D721Med (cell line): ENCODE data around the gene SLC50A1.

Source experiments
- DNase-seq: peaks from one replicate; pipeline ENCODE4 v3.0.0; 2011; ENCODE audit warnings: low spot score; ENCODE audit not compliant: insufficient read length
- FAIRE-seq: peaks from 2 replicates; lab custom pipeline; 2011; peaks lifted over from hg19 to GRCh38; lab: Jason Lieb, UNC
- TF ChIP-seq, protein P1 (sequence below): IDR thresholded peaks from 2 replicates; pipeline ENCODE4 v1.5.1; 2012; ENCODE audit warnings: mild to moderate bottlenecking, control low read depth; ENCODE audit not compliant: insufficient read depth; ENCODE audit errors: missing control alignments

The SLC50A1 gene

DNA sequence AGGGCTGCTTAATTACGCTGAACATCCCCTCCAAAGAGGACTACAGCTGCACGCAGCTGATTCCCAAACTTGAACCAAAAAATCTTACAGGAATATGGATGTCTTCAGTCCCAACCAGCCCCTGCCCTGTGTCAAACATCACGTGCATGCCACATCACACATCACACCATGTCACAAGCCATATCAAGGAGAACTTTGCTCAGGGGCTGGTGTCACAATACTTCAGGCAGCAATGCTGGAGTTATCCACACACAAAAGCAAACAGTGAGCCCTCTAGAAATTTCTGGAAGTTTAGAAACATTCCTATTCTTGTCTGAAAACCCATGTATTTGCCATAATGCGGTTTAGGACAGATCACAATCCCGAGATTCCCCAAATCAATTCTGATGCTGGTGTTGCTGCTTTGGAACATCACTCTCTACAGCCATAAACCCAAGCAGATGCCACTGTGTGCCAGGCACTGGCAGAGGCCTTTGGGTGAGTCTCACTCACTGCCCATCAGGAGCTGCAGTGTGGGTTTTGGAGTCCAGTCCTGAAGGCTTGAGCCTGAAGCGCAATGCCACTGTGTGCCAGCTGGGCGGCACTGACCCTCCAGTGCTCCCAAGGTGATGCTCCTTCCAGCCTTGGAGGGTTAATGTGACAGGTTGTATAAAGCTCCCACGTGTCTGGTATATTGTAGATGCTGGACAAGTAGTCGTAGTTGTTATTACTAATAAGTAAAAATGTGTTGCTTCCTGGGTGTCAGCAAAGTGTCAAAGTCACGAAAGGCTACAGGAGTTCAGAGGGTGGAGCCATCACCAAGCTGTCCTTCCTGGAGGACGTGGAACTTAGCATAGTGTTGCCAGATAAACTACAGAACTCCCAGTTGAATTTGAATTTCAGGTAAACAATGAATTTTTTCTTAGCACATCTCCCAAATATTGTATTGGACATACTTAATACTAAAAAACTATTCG is 28.1 kb upstream of the SLC50A1 start:
- FAIRE-seq (no peak), DNase-seq (no peak)
- TF ChIP-seq, protein P1, sequence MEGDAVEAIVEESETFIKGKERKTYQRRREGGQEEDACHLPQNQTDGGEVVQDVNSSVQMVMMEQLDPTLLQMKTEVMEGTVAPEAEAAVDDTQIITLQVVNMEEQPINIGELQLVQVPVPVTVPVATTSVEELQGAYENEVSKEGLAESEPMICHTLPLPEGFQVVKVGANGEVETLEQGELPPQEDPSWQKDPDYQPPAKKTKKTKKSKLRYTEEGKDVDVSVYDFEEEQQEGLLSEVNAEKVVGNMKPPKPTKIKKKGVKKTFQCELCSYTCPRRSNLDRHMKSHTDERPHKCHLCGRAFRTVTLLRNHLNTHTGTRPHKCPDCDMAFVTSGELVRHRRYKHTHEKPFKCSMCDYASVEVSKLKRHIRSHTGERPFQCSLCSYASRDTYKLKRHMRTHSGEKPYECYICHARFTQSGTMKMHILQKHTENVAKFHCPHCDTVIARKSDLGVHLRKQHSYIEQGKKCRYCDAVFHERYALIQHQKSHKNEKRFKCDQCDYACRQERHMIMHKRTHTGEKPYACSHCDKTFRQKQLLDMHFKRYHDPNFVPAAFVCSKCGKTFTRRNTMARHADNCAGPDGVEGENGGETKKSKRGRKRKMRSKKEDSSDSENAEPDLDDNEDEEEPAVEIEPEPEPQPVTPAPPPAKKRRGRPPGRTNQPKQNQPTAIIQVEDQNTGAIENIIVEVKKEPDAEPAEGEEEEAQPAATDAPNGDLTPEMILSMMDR, result no peak

DNA sequence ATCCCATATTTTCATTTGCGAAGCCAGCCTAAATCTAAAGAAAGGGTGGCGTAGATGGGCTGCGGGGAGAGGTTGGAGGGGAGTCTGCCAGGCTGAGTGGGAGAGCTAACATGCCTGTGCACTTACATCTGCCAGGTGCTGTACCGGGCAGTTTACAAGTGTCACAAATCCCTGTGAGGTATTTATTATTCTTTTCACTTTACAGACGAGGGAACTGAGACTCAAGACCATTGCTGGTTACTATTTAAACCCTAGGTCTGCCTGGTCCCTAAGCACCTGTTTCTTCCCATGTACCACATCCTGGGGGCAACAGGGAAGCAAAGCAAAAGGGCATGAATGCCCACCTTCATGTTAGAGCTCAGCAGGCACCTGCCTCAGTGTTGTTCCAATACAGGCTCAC is 27.4 kb upstream of the SLC50A1 start:
- DNase-seq (no peak), FAIRE-seq (no peak)
- TF ChIP-seq, protein P1, result no peak

DNA sequence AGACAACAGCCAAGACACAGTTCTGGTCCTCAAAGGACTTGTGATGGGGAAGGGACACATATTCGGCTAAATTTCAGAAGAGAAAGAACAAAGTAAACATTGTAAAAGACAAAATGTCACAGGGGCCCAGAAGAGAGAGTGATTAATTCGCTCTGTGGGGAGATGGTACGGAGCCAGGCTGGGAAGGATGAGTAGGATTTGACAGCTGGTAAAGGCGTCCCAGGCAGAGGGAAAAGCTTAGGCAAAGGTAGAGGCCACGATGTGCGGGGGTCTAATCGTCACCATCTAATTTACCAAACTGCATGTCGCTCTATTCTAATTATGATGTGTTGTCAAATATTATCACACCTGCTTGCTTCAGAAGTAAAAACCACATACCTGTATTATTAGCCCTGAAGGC is 25.3 kb upstream of the SLC50A1 start:
- DNase-seq (no peak), FAIRE-seq (peak; percentile 61)
- TF ChIP-seq, protein P1, result no peak

DNA sequence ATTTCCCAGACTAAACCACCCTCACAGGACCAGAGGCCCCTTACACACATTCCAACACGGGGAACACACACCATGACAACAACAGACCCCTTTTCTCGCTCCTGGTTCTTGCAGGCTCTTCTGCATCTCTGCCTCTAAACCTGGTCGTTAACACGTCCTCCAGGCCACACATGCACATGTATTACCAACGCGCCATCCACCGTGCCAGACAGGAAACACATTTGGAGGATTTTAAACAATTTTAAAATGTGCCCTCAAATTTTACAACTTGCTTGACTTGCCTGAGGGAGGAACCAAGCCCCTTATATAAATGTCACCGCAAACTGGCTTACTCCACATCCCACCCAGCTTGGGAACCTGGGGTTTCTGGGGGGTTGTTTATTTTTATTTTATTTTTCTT is 24.8 kb upstream of the SLC50A1 start:
- FAIRE-seq, result no peak
- TF ChIP-seq, protein P1, result no peak

DNA sequence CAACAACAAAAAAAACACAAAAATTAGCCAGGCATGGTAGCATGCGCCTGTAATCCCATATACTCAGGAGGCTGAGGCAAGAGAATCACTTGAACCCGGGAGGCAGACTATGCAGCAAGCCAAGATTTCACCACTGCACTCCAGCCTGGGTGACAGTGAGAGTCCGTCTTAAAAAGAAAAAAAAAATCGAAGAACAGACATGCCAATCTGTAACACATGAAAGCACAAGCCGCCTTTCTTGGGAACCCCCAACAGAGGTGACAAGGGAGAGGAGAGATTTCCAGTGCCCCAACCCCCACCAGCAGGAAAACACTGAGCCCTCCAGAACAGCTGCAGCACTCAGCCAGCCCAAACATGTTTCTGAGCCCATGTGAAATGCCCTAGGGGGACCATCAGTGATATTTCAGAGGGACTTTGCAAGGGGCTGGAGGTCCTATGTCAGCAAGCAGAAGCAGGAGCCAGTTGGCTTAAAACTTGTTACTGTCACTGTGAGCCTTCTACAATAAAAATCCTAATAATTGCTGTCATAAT is 22.1 kb upstream of the SLC50A1 start:
- FAIRE-seq (no peak), DNase-seq (no peak)
- TF ChIP-seq, protein P1, result no peak

More for the DNA sequence above, 24.8 kb upstream of the SLC50A1 start:
- DNase-seq, result no peak

DNA sequence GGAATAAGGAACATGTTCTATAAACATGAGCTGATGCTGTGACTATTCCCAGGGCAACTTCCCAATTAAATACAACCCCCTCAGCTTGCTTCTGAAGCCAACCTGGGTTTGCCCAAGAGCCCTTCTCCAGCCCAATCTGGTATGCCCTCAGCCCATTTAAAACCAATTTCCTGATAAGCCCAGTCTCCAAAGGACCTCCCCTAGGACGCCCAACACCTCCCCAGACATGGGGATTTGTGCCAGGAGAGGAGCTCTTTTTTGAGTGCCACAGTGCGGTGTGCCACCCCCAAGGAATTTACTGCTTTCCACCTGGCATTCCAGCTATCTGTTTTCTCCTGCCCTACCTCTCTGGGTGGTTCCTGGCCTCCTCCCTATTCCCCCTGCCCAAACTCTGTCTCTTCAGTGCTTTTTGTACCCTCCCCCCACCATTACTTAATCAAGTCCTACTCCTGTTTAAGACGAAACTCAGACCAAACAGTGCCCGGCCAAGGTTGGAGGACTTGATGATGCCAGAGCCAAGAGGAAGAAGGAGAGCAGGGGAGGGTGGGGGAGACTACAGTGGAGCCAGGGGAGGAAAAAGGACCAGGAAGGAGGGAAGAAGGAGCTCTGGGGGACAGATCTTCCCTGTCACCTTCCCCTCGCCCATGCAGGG is 19.4 kb upstream of the SLC50A1 start:
- DNase-seq (no peak), FAIRE-seq (no peak)
- TF ChIP-seq, protein P1, result no peak
